ENCODE data around the gene LPAR6.

- TF ChIP-seq TAF1 (IDR thresholded peaks at IDR 0.05; ENCODE audit: borderline replicate concordance, low read depth, low read length) (no peak), SIN3A (IDR thresholded peaks at IDR 0.05; ENCODE audit: borderline replicate concordance, low read depth, low read length) (no peak), CTCF (IDR thresholded peaks at IDR 0.05) (no peak), IRF3 (IDR thresholded peaks at IDR 0.05; ENCODE audit: low read depth, low read length) (no peak), POLR2AphosphoS5 (IDR thresholded peaks at IDR 0.05; ENCODE audit: low read depth, low read length) (no peak), MEF2A (IDR thresholded peaks at IDR 0.05; ENCODE audit: borderline replicate concordance, low read depth) (no peak), USF2 (IDR thresholded peaks at IDR 0.05; ENCODE audit: borderline replicate concordance, low read depth, low read length) (no peak), MAX (IDR thresholded peaks at IDR 0.05; ENCODE audit: low read depth) (no peak), FOXM1 (IDR thresholded peaks at IDR 0.05; ENCODE audit: low read depth) (no peak), NRF1 (IDR thresholded peaks at IDR 0.05; ENCODE audit: low read depth, low read length) (no peak), FOXJ3 (CRISPR knock-in tag; IDR thresholded peaks at IDR 0.05) (no peak), GATA2 (CRISPR knock-in tag; IDR thresholded peaks at IDR 0.05) (no peak)
Observed at GRCh38 chr13:48386816-48387215, 26.1 kb downstream of the LPAR6 start.

Data from SK-N-SH (cell line).